CD14-positive monocyte (primary cell): ENCODE data around the gene SLC4A7. TPM values are rescaled to one million over a fixed set of nuclear protein-coding genes. Genes with fewer than 3 reads are reported as not detected.

ENCODE experiments used
- DNase-seq, 3 donors: peaks; one replicate each; pipeline ENCODE4 v3.0.0-alpha.2; 2011 to 2022
- H2AFZ ChIP-seq: 2 replicates; pipeline ENCODE4 v1.6.0; 2012; ENCODE audit warnings: mild to moderate bottlenecking, low read depth, low read length, inconsistent platforms; ENCODE audit not compliant: insufficient read depth, poor library complexity, severe bottlenecking
- H3K27ac ChIP-seq, 2 donors: 1 replicate in 1 of 2; 2 replicates in 1 of 2; pipeline ENCODE4 v1.5.1; 2012 to 2013; ENCODE audit warnings: low read length in 2 of 2, control low read depth in 1 of 2, inconsistent platforms in 1 of 2, low read depth in 1 of 2, mild to moderate bottlenecking in 1 of 2
- H3K27me3 ChIP-seq, 2 donors: one replicate each; pipeline versions ENCODE4 v1.6.0 to v1.6.1; 2011 to 2013; ENCODE audit warnings: low read length in 2 of 2; ENCODE audit not compliant: control insufficient read depth in 2 of 2, insufficient read depth in 2 of 2
- H3K36me3 ChIP-seq, 2 donors: replicated peaks in 1 of 2; 1 replicate in 1 of 2; 2 replicates in 1 of 2; pipeline versions ENCODE4 v1.5.1 to v1.6.1; 2012 to 2013; ENCODE audit warnings: low read length in 2 of 2, control low read depth in 1 of 2, inconsistent platforms in 1 of 2, mild to moderate bottlenecking in 1 of 2; ENCODE audit not compliant: insufficient read depth in 2 of 2, control insufficient read depth in 1 of 2
- H3K4me1 ChIP-seq, 2 donors: 1 replicate in 1 of 2; 2 replicates in 1 of 2; pipeline versions ENCODE4 v1.5.1 to v1.6.1; 2012 to 2013; ENCODE audit warnings: low read length in 2 of 2, control low read depth in 1 of 2, inconsistent platforms in 1 of 2, mild to moderate bottlenecking in 1 of 2, moderate library complexity in 1 of 2; ENCODE audit not compliant: insufficient read depth in 2 of 2, control insufficient read depth in 1 of 2
- H3K4me2 ChIP-seq: replicated peaks from 2 replicates; pipeline ENCODE3; 2012; ENCODE audit warnings: low read length, moderate library complexity, mild to moderate bottlenecking; ENCODE audit not compliant: poor library complexity, severe bottlenecking; ENCODE audit errors: extremely low read depth
- H3K4me3 ChIP-seq, 3 experiments: fragments of 200-600 bp in 1 of 3; sonication (generic) in 1 of 3; replicated peaks in 1 of 3; 1 replicate in 2 of 3; 2 replicates in 1 of 3; pipeline ENCODE4 v1.5.1; 2011 to 2013; ENCODE audit warnings: low read length in 3 of 3, mild to moderate bottlenecking in 3 of 3, control low read depth in 2 of 3, low read depth in 2 of 3, inconsistent platforms in 1 of 3, moderate library complexity in 1 of 3
- H3K79me2 ChIP-seq: 2 replicates; pipeline ENCODE4 v1.6.0; 2012; ENCODE audit warnings: mild to moderate bottlenecking, control low read depth, inconsistent platforms, low read length, moderate library complexity; ENCODE audit not compliant: insufficient read depth
- H3K9ac ChIP-seq: 2 replicates; pipeline ENCODE4 v1.6.0; 2017; ENCODE audit warnings: low read length, mild to moderate bottlenecking; ENCODE audit not compliant: insufficient read depth, poor library complexity, severe bottlenecking
- H3K9me3 ChIP-seq, 2 donors: replicated peaks in 1 of 2; 1 replicate in 1 of 2; 2 replicates in 1 of 2; pipeline versions ENCODE4 v1.5.1 to v1.6.1; 2012 to 2013; ENCODE audit warnings: low read length in 2 of 2, control low read depth in 1 of 2; ENCODE audit not compliant: control insufficient read depth in 1 of 2, insufficient read depth in 1 of 2
- H4K20me1 ChIP-seq: 2 replicates; pipeline ENCODE4 v1.6.0; 2012; ENCODE audit warnings: mild to moderate bottlenecking, low read length, control low read depth, moderate library complexity; ENCODE audit not compliant: insufficient read depth
- H3K27ac Mint-ChIP-seq, 7 donors: one replicate each; pipeline ENCODE4 v1.8.0; 2020; ENCODE audit warnings: mild to moderate bottlenecking in 7 of 7, mixed read lengths in 7 of 7, moderate library complexity in 6 of 7, inconsistent platforms in 2 of 7
- H3K27me3 Mint-ChIP-seq, 3 donors: one replicate each; pipeline ENCODE4 v1.8.0; 2021 to 2022; ENCODE audit warnings: low read depth in 3 of 3, mild to moderate bottlenecking in 3 of 3, mixed read lengths in 3 of 3, moderate library complexity in 3 of 3, inconsistent platforms in 1 of 3
- H3K36me3 Mint-ChIP-seq, 2 donors: one replicate each; pipeline ENCODE4 v1.8.0; 2020; ENCODE audit warnings: mixed read lengths in 2 of 2, inconsistent platforms in 1 of 2, mild to moderate bottlenecking in 1 of 2
- H3K4me1 Mint-ChIP-seq: one replicate; pipeline ENCODE4 v1.8.0; 2020; ENCODE audit warnings: mild to moderate bottlenecking, mixed read lengths
- H3K4me3 Mint-ChIP-seq, 2 donors: one replicate each; pipeline ENCODE4 v1.8.0; 2020; ENCODE audit warnings: mild to moderate bottlenecking in 2 of 2, mixed read lengths in 2 of 2, moderate library complexity in 1 of 2
- H3K9me3 Mint-ChIP-seq, 7 donors: one replicate each; pipeline ENCODE4 v1.8.0; 2020 to 2022; ENCODE audit warnings: mixed read lengths in 7 of 7, mild to moderate bottlenecking in 6 of 7, moderate library complexity in 6 of 7, inconsistent platforms in 2 of 7
- WGBS: methylation state at CpG from one replicate; pipeline ENCODE4 v1.1.5; 2013; ENCODE audit warnings: missing lambda C conversion rate; ENCODE audit not compliant: insufficient coverage; 5-methylcytosine and 5-hydroxymethylcytosine counted together
- intact Hi-C, 2 donors: fragments of 100-400 bp; cut with micrococcal nuclease; formaldehyde crosslinking; loops; one replicate each; pipeline versions ENCODE4 v1.15.0 to v1.15.1; 2023
- polyA plus RNA-seq, 3 donors: library from polyadenylated mRNA; depleted of rRNA in 1 of 3; unstranded in 2 of 3; stranded (reverse) in 1 of 3; fragments of 300-500 nt in 2 of 3; fragments of >200 nt in 1 of 3; fragmentation: Illumina TruSeq in 2 of 3; gene quantifications; 1 replicate in 2 of 3; 2 replicates in 1 of 3; pipeline ENCODE4 v1.2.3, GENCODE V29; 2012 to 2021
- TF ChIP-seq, protein P1 (sequence below): fragments of 200-600 bp; IDR thresholded peaks from one replicate; pipeline ENCODE4 v1.8.0; 2022; ENCODE audit warnings: antibody characterized with exemption, mild to moderate bottlenecking

SLC4A7 gene
- polyA plus RNA-seq, 3 donors, result 5.4 to 7.6 (median 5.5) TPM

GRCh38 chr3:27511724-27512422 is 27.7 kb upstream of the SLC4A7 start:
- no peaks in the 10 kb centered on the region for H3K36me3 ChIP-seq
- no peaks in the 10 kb centered on the region for H3K27me3 ChIP-seq
- no peak overlapping the region for H3K4me2 ChIP-seq
- TF ChIP-seq, protein P1, sequence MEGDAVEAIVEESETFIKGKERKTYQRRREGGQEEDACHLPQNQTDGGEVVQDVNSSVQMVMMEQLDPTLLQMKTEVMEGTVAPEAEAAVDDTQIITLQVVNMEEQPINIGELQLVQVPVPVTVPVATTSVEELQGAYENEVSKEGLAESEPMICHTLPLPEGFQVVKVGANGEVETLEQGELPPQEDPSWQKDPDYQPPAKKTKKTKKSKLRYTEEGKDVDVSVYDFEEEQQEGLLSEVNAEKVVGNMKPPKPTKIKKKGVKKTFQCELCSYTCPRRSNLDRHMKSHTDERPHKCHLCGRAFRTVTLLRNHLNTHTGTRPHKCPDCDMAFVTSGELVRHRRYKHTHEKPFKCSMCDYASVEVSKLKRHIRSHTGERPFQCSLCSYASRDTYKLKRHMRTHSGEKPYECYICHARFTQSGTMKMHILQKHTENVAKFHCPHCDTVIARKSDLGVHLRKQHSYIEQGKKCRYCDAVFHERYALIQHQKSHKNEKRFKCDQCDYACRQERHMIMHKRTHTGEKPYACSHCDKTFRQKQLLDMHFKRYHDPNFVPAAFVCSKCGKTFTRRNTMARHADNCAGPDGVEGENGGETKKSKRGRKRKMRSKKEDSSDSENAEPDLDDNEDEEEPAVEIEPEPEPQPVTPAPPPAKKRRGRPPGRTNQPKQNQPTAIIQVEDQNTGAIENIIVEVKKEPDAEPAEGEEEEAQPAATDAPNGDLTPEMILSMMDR, result no peak
- no peak overlapping the region for H3K27ac ChIP-seq
- Mint-ChIP-seq H3K9me3 (peaks cover 0 to 7% (median 0%) of the 10 kb centered on the region in 7 donors), H3K27me3 (peaks cover 0 to 1% (median 0%) of the 10 kb centered on the region in 3 donors), H3K4me3 (no peak overlapping the region), H3K36me3 (no peaks in the 10 kb centered on the region), H3K4me1 (peaks cover 16% of the 10 kb centered on the region), H3K27ac (no peak overlapping the region)
- no peaks in the 10 kb centered on the region for H3K79me2 ChIP-seq
- no peaks in the 10 kb centered on the region for H3K9me3 ChIP-seq
- H4K20me1 ChIP-seq, result no peaks in the 10 kb centered on the region
- no peak overlapping the region for H3K4me3 ChIP-seq
- intact Hi-C loops, result no loop called here
- H3K4me1 ChIP-seq, result peaks cover 21 to 25% of the 10 kb centered on the region in 2 donors
- no peak overlapping the region for H2AFZ ChIP-seq
- DNase-seq, result no peak
- 100% methylated on average over 2 of the region's 5 CpGs for WGBS
- H3K9ac ChIP-seq, result no peak overlapping the region

DNA sequence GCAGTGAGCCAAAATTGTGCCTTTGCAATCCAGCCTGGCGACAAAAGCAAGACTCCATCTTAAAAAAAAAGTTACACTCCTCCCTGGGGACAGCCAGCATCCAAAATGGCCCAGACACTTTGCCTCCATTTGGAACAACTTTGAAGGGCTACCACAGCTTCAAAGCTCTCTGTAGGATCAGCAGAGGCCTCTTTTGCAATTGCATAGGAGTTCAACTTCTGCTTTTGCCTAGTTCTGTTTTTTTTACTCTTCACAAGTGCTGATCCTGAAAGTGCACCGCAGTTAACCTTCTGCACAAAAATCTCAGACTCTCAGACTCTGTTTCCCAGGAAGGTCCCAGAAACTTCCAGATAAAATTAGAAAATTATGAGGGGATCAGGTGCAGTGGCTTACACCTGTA is 25.2 kb upstream of the SLC4A7 start:
- Mint-ChIP-seq H3K27me3 (peaks cover 0 to 2% (median 0%) of the 10 kb centered on the region in 3 donors), H3K27ac (peak overlapping the region; percentile 67 to 92 (median 82)), H3K9me3 (peaks cover 0 to 9% (median 0%) of the 10 kb centered on the region in 7 donors), H3K36me3 (no peaks in the 10 kb centered on the region), H3K4me1 (peaks cover 24% of the 10 kb centered on the region), H3K4me3 (no peak overlapping the region)
- H4K20me1 ChIP-seq, result no peaks in the 10 kb centered on the region
- H3K36me3 ChIP-seq, result no peaks in the 10 kb centered on the region
- no peak overlapping the region for H3K4me3 ChIP-seq
- H3K9ac ChIP-seq, result no peak overlapping the region
- H3K27me3 ChIP-seq, result no peaks in the 10 kb centered on the region
- peak overlapping the region; percentile 39 to 45 for H3K27ac ChIP-seq
- H3K79me2 ChIP-seq, result no peaks in the 10 kb centered on the region
- intact Hi-C loops, result no loop called here
- TF ChIP-seq, protein P1, result no peak
- H3K4me1 ChIP-seq, result peaks cover 21 to 26% of the 10 kb centered on the region in 2 donors
- 80% methylated on average over 1 of the region's 2 CpGs for WGBS
- DNase-seq, result peak; percentile 69 to 90 (median 75)
- no peaks in the 10 kb centered on the region for H3K9me3 ChIP-seq
- H3K4me2 ChIP-seq, result no peak overlapping the region
- peak overlapping the region; percentile 48 for H2AFZ ChIP-seq
